ENCODE measurements around the gene MB21D2.
"Not testable (repeated sequence)": the region's sequence is repeated elsewhere in the genome, so short reads cannot be mapped to it uniquely, and the experiment has no call there.

Gene MB21D2

GRCh38 chr3:192917404-192918274 is at the start of gene MB21D2:
TSS of gene MB21D2 (minus strand) at chr3:192917856. CDS start at chr3:192917840, 16 bp downstream.
- peak; percentile 70 to 72 for DNase-seq

- not testable (repeated sequence) for DNase-seq
These were observed 47.5 kb upstream of the MB21D2 start for GRCh38 chr3:192964959-192965719.

GRCh38 chr3:192959773-192960172 is 42.1 kb upstream of the MB21D2 start:
- DNase-seq = no peak

GRCh38 chr3:192958219-192958872 is 40.7 kb upstream of the MB21D2 start:
- no peak for DNase-seq

GRCh38 chr3:192957441-192958021 is 39.9 kb upstream of the MB21D2 start:
- DNase-seq = peak in 1 of 2 experiments; percentile 25

- no peak for DNase-seq
These were observed 36.3 kb upstream of the MB21D2 start for GRCh38 chr3:192953926-192954325.

GRCh38 chr3:192947421-192947820 is 29.8 kb upstream of the MB21D2 start:
- no peak for DNase-seq

- DNase-seq = no peak
These were observed 25.7 kb upstream of the MB21D2 start for GRCh38 chr3:192943393-192943792.

- DNase-seq = no peak
These were observed 25.0 kb upstream of the MB21D2 start for GRCh38 chr3:192942625-192943024.

- no peak for DNase-seq
These were observed 22.5 kb upstream of the MB21D2 start for GRCh38 chr3:192940129-192940528.

GRCh38 chr3:192935441-192935840 is 17.8 kb upstream of the MB21D2 start:
- no peak for DNase-seq

- no peak for DNase-seq
These were observed 16.3 kb upstream of the MB21D2 start for GRCh38 chr3:192933779-192934460.

- DNase-seq = no peak
These were observed 15.6 kb upstream of the MB21D2 start for GRCh38 chr3:192933259-192933658.

GRCh38 chr3:192931825-192932224 is 14.2 kb upstream of the MB21D2 start:
- no peak for DNase-seq

- DNase-seq = no peak
These were observed 12.9 kb upstream of the MB21D2 start for GRCh38 chr3:192930577-192930976.

GRCh38 chr3:192929755-192930547 is 12.3 kb upstream of the MB21D2 start:
- DNase-seq = no peak

- DNase-seq = no peak
These were observed 11.5 kb upstream of the MB21D2 start for GRCh38 chr3:192929146-192929545.

- DNase-seq = no peak
These were observed 11.1 kb upstream of the MB21D2 start for GRCh38 chr3:192928720-192929119.

- DNase-seq = no peak
These were observed 10.4 kb upstream of the MB21D2 start for GRCh38 chr3:192928016-192928415.

- DNase-seq = no peak
These were observed 9.4 kb upstream of the MB21D2 start for GRCh38 chr3:192927016-192927415.

- no peak for DNase-seq
These were observed 6.1 kb upstream of the MB21D2 start for GRCh38 chr3:192923731-192924130.

GRCh38 chr3:192921793-192922192 is 4.1 kb upstream of the MB21D2 start:
- DNase-seq = no peak

Data from activated T-cell treated with anti-CD3 and anti-CD28 coated beads, Interleukin-2, amount 50 U/mL, for 48 hours (primary cell).